ENCODE data around the gene PGA3. TPM values are rescaled to one million over a fixed set of nuclear protein-coding genes. Genes with fewer than 3 reads are reported as not detected.

Gene PGA3
- total RNA-seq, 2 donors from 2014 or later: not detected

Other genes starting within 250 kb of the PGA3 start
- 100 to 1,000 TPM; 254 to 438 TPM for gene CD6, start 231.8 kb upstream of the PGA3 start, total RNA-seq
- gene CD5, start 101.0 kb upstream of the PGA3 start, total RNA-seq: 100 to 1,000 TPM; 231 to 476 TPM
- 10 to 100 TPM in 1 of 2 donors, 1 to 10 TPM in 1; 9.7 to 14.5 TPM for gene VPS37C, start 42.1 kb upstream of the PGA3 start, total RNA-seq
- not detected for gene PGA4, start 18.8 kb downstream of the PGA3 start, total RNA-seq
- not detected for gene PGA5, start 37.7 kb downstream of the PGA3 start, total RNA-seq
- gene VWCE, start 91.8 kb downstream of the PGA3 start, total RNA-seq: 10 to 100 TPM in 1 of 2 donors, 1 to 10 TPM in 1; 8.6 to 11.1 TPM
- 100 to 1,000 TPM; 211 to 344 TPM for gene DDB1, start 129.6 kb downstream of the PGA3 start, total RNA-seq
- gene TKFC, start 129.7 kb downstream of the PGA3 start, total RNA-seq: 10 to 100 TPM; 32.6 to 32.9 TPM
- gene CYB561A3, start 158.4 kb downstream of the PGA3 start, total RNA-seq: 10 to 100 TPM; 46.5 to 62.3 TPM
- gene TMEM138, start 158.9 kb downstream of the PGA3 start, total RNA-seq: 10 to 100 TPM; 30.6 to 47.9 TPM
- gene TMEM216, start 189.1 kb downstream of the PGA3 start, total RNA-seq: 10 to 100 TPM; 12.1 to 12.8 TPM
- 100 to 1,000 TPM in 1 of 2 donors, 10 to 100 TPM in 1; 98.1 to 114 TPM for gene CPSF7, start 226.5 kb downstream of the PGA3 start, total RNA-seq
- 10 to 100 TPM; 36.9 to 45.5 TPM for gene SDHAF2, start 226.6 kb downstream of the PGA3 start, total RNA-seq

All from activated T-helper 17 cell treated with anti-CD3 and anti-CD28 coated beads, Interleukin-2, amount 50 U/mL, for 72 hours (primary cell).